Measurements from ENCODE around the gene EPS15. TPM values are rescaled to one million over a fixed set of nuclear protein-coding genes. Genes with fewer than 3 reads are reported as not detected.

EPS15 gene
- total RNA-seq, 1 donor: 82.2 TPM

GRCh38 chr1:51515312-51515960 is 3.6 kb downstream of the EPS15 start:
- TF ChIP-seq, protein P1, sequence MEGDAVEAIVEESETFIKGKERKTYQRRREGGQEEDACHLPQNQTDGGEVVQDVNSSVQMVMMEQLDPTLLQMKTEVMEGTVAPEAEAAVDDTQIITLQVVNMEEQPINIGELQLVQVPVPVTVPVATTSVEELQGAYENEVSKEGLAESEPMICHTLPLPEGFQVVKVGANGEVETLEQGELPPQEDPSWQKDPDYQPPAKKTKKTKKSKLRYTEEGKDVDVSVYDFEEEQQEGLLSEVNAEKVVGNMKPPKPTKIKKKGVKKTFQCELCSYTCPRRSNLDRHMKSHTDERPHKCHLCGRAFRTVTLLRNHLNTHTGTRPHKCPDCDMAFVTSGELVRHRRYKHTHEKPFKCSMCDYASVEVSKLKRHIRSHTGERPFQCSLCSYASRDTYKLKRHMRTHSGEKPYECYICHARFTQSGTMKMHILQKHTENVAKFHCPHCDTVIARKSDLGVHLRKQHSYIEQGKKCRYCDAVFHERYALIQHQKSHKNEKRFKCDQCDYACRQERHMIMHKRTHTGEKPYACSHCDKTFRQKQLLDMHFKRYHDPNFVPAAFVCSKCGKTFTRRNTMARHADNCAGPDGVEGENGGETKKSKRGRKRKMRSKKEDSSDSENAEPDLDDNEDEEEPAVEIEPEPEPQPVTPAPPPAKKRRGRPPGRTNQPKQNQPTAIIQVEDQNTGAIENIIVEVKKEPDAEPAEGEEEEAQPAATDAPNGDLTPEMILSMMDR (IDR thresholded peaks at IDR 0.05; ENCODE audit: extremely low read depth, low read depth, low read length): no peak
- H3K27me3 ChIP-seq (ENCODE audit: insufficient read depth, low read length): no peaks in the 10 kb centered on the region
- no peak overlapping the region for H3K4me3 ChIP-seq (ENCODE audit: insufficient read depth, low read length)
- H3K36me3 ChIP-seq (ENCODE audit: insufficient read depth, low read length): no peaks in the 10 kb centered on the region
- peak overlapping the region; percentile 73 for H3K4me2 ChIP-seq (ENCODE audit: insufficient read depth, low read length)
- H3K27ac ChIP-seq (ENCODE audit: low read depth, low read length): no peak overlapping the region
- DNase-seq (ENCODE audit: insufficient read length, low spot score, missing footprints): no peak
- H2AFZ ChIP-seq (ENCODE audit: low read length): no peak overlapping the region
- peaks cover 3% of the 10 kb centered on the region for H4K20me1 ChIP-seq (ENCODE audit: insufficient read depth, low read length)
- no peaks in the 10 kb centered on the region for H3K9me3 ChIP-seq (ENCODE audit: low read depth, low read length)
- peaks cover 83% of the 10 kb centered on the region for H3K79me2 ChIP-seq (ENCODE audit: insufficient read depth, low read length)
- H3K4me1 ChIP-seq (ENCODE audit: insufficient read depth, low read length): peaks cover 27% of the 10 kb centered on the region

DNA sequence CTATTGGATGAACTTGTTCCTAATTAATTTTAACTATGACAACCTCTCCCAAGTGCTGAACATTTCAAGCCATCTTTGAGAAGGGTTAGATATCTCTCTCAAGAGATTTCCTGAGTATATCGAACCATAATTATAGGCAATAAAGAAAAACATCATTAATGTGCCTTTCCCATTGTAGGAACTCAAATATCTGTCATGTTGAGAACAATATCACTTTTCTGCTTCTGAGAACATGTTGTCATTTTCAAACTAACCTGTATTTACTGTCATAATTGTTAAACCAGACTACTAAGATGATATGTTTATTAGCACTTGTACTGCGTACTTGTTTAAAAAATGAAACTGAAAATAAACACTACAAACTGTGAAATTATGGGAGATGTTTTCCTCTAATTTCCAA is 4.3 kb downstream of the EPS15 start:
- DNase-seq (ENCODE audit: insufficient read length, low spot score, missing footprints): no peak
- H3K79me2 ChIP-seq (ENCODE audit: insufficient read depth, low read length): peaks cover 90% of the 10 kb centered on the region
- peaks cover 3% of the 10 kb centered on the region for H4K20me1 ChIP-seq (ENCODE audit: insufficient read depth, low read length)
- peaks cover 20% of the 10 kb centered on the region for H3K4me1 ChIP-seq (ENCODE audit: insufficient read depth, low read length)
- peak overlapping the region; percentile 23 for H3K4me3 ChIP-seq (ENCODE audit: insufficient read depth, low read length)
- H3K27ac ChIP-seq (ENCODE audit: low read depth, low read length): no peak overlapping the region
- TF ChIP-seq, protein P1 (IDR thresholded peaks at IDR 0.05; ENCODE audit: extremely low read depth, low read depth, low read length): no peak
- H3K27me3 ChIP-seq (ENCODE audit: insufficient read depth, low read length): no peaks in the 10 kb centered on the region
- no peak overlapping the region for H2AFZ ChIP-seq (ENCODE audit: low read length)
- H3K36me3 ChIP-seq (ENCODE audit: insufficient read depth, low read length): no peaks in the 10 kb centered on the region
- no peaks in the 10 kb centered on the region for H3K9me3 ChIP-seq (ENCODE audit: low read depth, low read length)
- H3K4me2 ChIP-seq (ENCODE audit: insufficient read depth, low read length): peak overlapping the region; percentile 73

DNA sequence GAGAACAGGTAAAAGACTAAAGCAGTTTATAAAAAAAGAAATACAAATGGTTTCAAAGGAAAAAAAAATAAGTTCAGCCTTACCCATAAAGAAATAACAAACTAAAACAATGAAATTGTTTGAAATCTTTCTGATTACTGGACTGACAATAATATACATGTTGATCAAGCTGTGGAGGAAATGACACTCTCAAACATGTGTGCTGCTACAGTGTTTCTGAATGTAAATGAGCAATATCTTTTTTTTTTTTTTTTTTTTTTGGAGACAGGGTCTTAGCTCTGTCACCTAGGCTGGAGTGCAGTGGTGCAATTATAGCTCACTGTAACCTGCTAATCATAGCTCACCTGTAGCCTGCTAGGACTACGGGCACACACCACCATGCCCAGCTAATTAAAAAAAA is 6.5 kb downstream of the EPS15 start:
- H3K36me3 ChIP-seq (ENCODE audit: insufficient read depth, low read length): no peaks in the 10 kb centered on the region
- H3K4me2 ChIP-seq (ENCODE audit: insufficient read depth, low read length): no peak overlapping the region
- H3K4me1 ChIP-seq (ENCODE audit: insufficient read depth, low read length): peaks cover 15% of the 10 kb centered on the region
- no peak overlapping the region for H3K4me3 ChIP-seq (ENCODE audit: insufficient read depth, low read length)
- H3K27me3 ChIP-seq (ENCODE audit: insufficient read depth, low read length): no peaks in the 10 kb centered on the region
- DNase-seq (ENCODE audit: insufficient read length, low spot score, missing footprints): no peak
- H3K27ac ChIP-seq (ENCODE audit: low read depth, low read length): no peak overlapping the region
- no peak overlapping the region for H2AFZ ChIP-seq (ENCODE audit: low read length)
- TF ChIP-seq, protein P1 (IDR thresholded peaks at IDR 0.05; ENCODE audit: extremely low read depth, low read depth, low read length): no peak
- H3K9me3 ChIP-seq (ENCODE audit: low read depth, low read length): no peaks in the 10 kb centered on the region
- H4K20me1 ChIP-seq (ENCODE audit: insufficient read depth, low read length): peaks cover 3% of the 10 kb centered on the region
- H3K79me2 ChIP-seq (ENCODE audit: insufficient read depth, low read length): peaks cover 94% of the 10 kb centered on the region

GRCh38 chr1:51512120-51512519 is 6.9 kb downstream of the EPS15 start:
- Histone ChIP-seq H3K79me2 (ENCODE audit: insufficient read depth, low read length) (peaks cover 94% of the 10 kb centered on the region), H3K27me3 (ENCODE audit: insufficient read depth, low read length) (no peaks in the 10 kb centered on the region), H3K4me3 (ENCODE audit: insufficient read depth, low read length) (no peak overlapping the region), H3K9me3 (ENCODE audit: low read depth, low read length) (no peaks in the 10 kb centered on the region), H3K36me3 (ENCODE audit: insufficient read depth, low read length) (no peaks in the 10 kb centered on the region), H3K4me2 (ENCODE audit: insufficient read depth, low read length) (no peak overlapping the region), H3K27ac (ENCODE audit: low read depth, low read length) (no peak overlapping the region), H3K4me1 (ENCODE audit: insufficient read depth, low read length) (peaks cover 14% of the 10 kb centered on the region), H2AFZ (ENCODE audit: low read length) (no peak overlapping the region), H4K20me1 (ENCODE audit: insufficient read depth, low read length) (peaks cover 3% of the 10 kb centered on the region)
- no peak for DNase-seq (ENCODE audit: insufficient read length, low spot score, missing footprints)
- TF ChIP-seq, protein P1 (IDR thresholded peaks at IDR 0.05; ENCODE audit: extremely low read depth, low read depth, low read length): no peak
